ENCODE results near the gene HDAC9. TPM values are rescaled to one million over a fixed set of nuclear protein-coding genes. Genes with fewer than 3 reads are reported as not detected.

The HDAC9 gene
- total RNA-seq, 1 experiment from 2014 or later, result 17.1 TPM

GRCh38 chr7:18559756-18560155 is 64.2 kb downstream of the HDAC9 start:
- intact Hi-C loops (cut with micrococcal nuclease; ENCODE audit: unreplicated experiment) (no loop called here), in situ Hi-C loops (cut with HindIII; ENCODE audit: low pct_unique_long_range_greater_than_20kb, low sequenced_read_pairs) (no loop called here)
- ChIA-PET POLR2A (no interaction called here), CTCF (no interaction called here)
- no peak for DNase-seq (ENCODE audit: low read depth, low spot score)
- no peak for ATAC-seq
- H3K9me3 ChIP-seq (ENCODE audit: control insufficient read depth, insufficient read depth, low read depth, low read length), result peaks cover 9% of the 10 kb centered on the region; the same call in 1 of the 2 replicates
- no TSS peak for BruUV-seq (replicated peaks)
- TF ChIP-seq CTCF (IDR thresholded peaks at IDR 0.05) (no peak), REST (IDR thresholded peaks at IDR 0.05; ENCODE audit: insufficient read depth in 1 of 2, low read depth in 2 of 2, low read length in 1 of 2) (no peak), POLR2AphosphoS5 (IDR thresholded peaks at IDR 0.05; ENCODE audit: low read depth, low read length) (no peak), TCF7L2 (IDR thresholded peaks at IDR 0.05; ENCODE audit: low read depth, low read length) (no peak), SIN3A (IDR thresholded peaks at IDR 0.05; ENCODE audit: borderline replicate concordance, insufficient read depth, low read depth, low read length) (no peak)
- peaks cover 5% of the 10 kb centered on the region; the same call in 1 of the 2 replicates for H3K4me1 ChIP-seq (ENCODE audit: control insufficient read depth, insufficient read depth, low read length)
- no peak overlapping the region for H3K4me3 ChIP-seq (ENCODE audit: low read depth in 2 of 2, low read length in 2 of 2)
- no peaks in the 10 kb centered on the region for H3K27me3 ChIP-seq (ENCODE audit: control insufficient read depth, insufficient read depth, low read length)
- no peaks in the 10 kb centered on the region for H3K36me3 ChIP-seq (ENCODE audit: control insufficient read depth, insufficient read depth, low read length)
- H3K27ac ChIP-seq (ENCODE audit: low read length), result peak overlapping the region; percentile 34; the same call in 1 of the 2 replicates

- ChIA-PET POLR2A (no interaction called here), CTCF (no interaction called here)
- BruUV-seq (replicated peaks), result no TSS peak
- no peak for ATAC-seq
- in situ Hi-C loops (cut with HindIII; ENCODE audit: low pct_unique_long_range_greater_than_20kb, low sequenced_read_pairs) (no loop called here), intact Hi-C loops (cut with micrococcal nuclease; ENCODE audit: unreplicated experiment) (no loop called here)
- Histone ChIP-seq H3K27me3 (ENCODE audit: control insufficient read depth, insufficient read depth, low read length) (no peaks in the 10 kb centered on the region), H3K4me1 (ENCODE audit: control insufficient read depth, insufficient read depth, low read length) (no peaks in the 10 kb centered on the region), H3K9me3 (ENCODE audit: control insufficient read depth, insufficient read depth, low read depth, low read length) (peaks cover 6% of the 10 kb centered on the region; the same call in 1 of the 2 replicates), H3K36me3 (ENCODE audit: control insufficient read depth, insufficient read depth, low read length) (no peaks in the 10 kb centered on the region), H3K27ac (ENCODE audit: low read length) (no peak overlapping the region), H3K4me3 (ENCODE audit: low read depth in 2 of 2, low read length in 2 of 2) (no peak overlapping the region)
- TF ChIP-seq CTCF (IDR thresholded peaks at IDR 0.05) (no peak), REST (IDR thresholded peaks at IDR 0.05; ENCODE audit: insufficient read depth in 1 of 2, low read depth in 2 of 2, low read length in 1 of 2) (no peak), POLR2AphosphoS5 (IDR thresholded peaks at IDR 0.05; ENCODE audit: low read depth, low read length) (no peak), TCF7L2 (IDR thresholded peaks at IDR 0.05; ENCODE audit: low read depth, low read length) (no peak), SIN3A (IDR thresholded peaks at IDR 0.05; ENCODE audit: borderline replicate concordance, insufficient read depth, low read depth, low read length) (no peak)
- no peak for DNase-seq (ENCODE audit: low read depth, low spot score)
These were observed 69.2 kb downstream of the HDAC9 start for GRCh38 chr7:18564779-18565178.
